GM21529 (cell line): Measurements from ENCODE around the gene LMNTD2.

ENCODE experiments used
- ATAC-seq: cut with Tn5 transposase; IDR thresholded peaks from one replicate; pipeline ENCODE4 v1.9.1; 2021; ENCODE audit not compliant: unreplicated experiment

The LMNTD2 gene

DNA sequence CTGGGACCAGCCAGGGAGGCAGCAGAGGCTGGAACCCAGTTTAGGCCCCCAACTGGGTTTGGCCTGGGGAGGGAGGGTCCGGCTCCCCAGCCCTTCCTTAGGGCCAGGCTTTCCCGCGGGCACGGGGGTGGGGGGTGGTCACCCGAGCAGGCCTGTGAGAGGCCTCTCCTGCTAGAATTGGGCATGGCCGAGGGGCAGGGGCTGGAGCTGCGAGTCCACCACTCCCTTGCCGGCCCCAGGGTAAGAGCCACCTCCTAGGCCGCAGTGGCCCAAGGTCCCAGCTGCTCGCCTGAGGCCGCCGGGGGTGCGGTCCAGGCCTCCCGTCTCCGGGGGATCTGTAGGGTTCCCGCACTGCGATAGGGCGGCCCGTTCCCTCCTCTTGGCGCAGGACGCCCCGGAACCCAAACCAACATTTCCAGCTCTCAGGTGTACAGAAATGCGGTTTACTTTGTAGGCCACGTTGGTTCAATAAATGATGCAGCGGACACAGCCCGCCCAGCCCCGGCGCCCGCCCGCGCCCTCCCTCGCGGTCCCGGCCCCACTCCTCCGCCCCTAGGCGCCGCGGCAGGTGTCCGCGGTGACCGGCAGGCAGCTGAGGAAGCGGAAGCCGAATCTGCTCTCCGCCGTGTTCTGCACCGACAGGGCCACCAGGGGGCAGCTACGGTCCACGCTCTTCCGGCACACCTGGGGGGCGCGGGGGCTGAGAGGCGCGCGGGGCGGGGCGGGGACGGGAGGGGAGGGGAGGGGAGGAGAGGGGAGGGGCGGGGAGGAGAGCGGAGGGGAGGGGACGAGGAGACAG, 5.9 kb downstream of the LMNTD2 start:
- peak; percentile 64 for ATAC-seq

- no peak for ATAC-seq
These were observed 6.6 kb downstream of the LMNTD2 start for GRCh38 chr11:553988-554340.

- ATAC-seq, result no peak
These were observed 7.2 kb downstream of the LMNTD2 start for GRCh38 chr11:553083-553987.

- no peak for ATAC-seq
These were observed 8.9 kb downstream of the LMNTD2 start for GRCh38 chr11:551596-551995.

- ATAC-seq, result no peak
These were observed 9.4 kb downstream of the LMNTD2 start for GRCh38 chr11:551131-551530.

DNA sequence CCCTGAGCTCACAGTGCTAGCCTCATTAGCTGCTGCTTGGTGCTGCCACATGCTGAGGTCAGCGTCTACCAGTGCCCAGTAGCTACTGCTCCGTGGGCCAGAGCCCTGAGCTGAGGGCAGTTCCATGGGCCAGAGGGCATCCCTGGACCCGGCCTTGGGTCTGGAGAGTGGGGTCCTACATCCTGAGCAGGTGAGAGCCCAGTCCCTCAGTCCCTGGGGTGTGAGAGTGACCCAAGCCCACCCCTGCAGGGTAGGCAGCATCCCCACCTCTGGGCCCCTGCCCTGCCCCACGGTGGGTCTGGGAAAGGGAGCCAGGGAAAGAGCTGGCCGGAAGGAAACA, 9.8 kb downstream of the LMNTD2 start:
- no peak for ATAC-seq

DNA sequence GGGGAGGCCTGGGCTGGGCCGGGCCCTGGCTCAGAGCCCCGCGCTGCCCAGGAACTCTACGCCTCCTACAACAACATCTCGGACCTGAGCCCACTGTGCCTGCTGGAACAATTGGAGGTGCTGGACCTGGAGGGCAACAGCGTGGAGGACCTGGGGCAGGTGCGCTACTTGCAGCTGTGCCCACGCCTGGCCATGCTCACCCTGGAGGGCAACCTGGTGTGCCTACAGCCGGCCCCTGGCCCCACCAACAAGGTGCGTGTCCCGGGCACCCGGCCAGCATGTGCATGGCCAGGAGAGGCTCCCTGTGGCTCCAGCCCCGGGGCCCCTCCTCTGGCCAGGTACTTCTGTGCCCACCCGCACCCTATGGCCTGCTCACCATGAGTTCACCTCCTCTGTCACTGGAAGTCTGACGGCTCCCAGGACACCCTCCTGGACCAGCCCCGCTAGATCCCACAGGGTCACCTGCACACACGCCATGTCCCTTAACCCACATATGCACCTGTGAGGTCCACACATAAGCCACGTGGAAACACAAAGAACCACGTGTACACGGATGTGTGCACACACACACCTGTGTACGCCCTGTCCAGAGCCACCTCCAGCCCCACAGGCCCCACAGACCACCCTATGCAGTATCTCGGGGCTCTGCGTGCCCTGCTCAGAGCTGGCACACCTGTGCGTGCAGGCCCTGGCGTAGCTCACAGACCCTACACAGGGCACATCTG, 10.4 kb downstream of the LMNTD2 start:
- no peak for ATAC-seq

DNA sequence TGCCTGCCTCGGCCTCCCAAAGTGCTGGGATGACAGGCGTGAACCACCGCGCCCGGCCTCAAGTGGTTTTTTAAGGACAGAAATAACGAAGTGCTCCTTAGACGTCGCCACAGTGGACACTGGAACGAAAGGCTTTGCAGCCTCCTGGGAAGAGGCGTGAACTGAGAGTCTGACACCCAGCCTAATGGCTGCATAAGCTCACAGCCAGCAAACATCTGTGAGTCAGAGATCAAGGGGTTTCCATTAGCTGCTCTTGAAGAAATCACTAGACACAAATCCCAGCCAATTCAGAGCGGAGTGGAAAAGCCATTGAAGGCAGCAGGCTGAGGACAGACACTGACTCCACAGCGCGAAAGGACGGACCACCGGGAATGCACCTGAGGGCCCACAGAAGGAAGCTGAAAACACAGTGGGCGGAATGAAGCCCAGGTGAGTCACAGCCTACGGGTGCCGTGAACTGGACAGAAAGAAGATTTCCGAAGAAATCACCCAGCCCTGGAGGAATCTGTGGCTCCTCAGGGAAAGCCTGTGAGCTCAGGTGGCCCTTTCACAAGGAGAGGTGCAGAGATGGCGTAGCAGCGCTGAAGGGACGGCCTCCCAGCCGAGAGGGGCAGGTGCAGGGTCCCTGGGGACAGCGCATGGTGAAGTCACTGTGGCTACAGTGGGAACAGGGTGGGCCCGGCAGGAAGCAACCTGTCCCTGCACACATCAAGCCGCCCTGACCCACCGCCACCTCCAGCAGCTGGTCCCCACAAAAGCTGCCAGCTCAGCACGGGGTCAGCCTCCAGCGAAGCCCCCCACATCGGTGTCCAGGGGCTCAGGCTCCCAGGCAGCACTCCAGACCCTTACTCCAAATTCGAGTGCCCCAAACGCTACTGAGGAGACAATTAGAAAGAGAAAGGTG, 11.6 kb downstream of the LMNTD2 start:
- ATAC-seq, result no peak

GRCh38 chr11:545171-545570, 15.4 kb downstream of the LMNTD2 start:
- no peak for ATAC-seq

- ATAC-seq, result no peak
These were observed 15.7 kb downstream of the LMNTD2 start for GRCh38 chr11:544817-545166.

GRCh38 chr11:541433-541885, 19.1 kb downstream of the LMNTD2 start:
- ATAC-seq, result no peak

DNA sequence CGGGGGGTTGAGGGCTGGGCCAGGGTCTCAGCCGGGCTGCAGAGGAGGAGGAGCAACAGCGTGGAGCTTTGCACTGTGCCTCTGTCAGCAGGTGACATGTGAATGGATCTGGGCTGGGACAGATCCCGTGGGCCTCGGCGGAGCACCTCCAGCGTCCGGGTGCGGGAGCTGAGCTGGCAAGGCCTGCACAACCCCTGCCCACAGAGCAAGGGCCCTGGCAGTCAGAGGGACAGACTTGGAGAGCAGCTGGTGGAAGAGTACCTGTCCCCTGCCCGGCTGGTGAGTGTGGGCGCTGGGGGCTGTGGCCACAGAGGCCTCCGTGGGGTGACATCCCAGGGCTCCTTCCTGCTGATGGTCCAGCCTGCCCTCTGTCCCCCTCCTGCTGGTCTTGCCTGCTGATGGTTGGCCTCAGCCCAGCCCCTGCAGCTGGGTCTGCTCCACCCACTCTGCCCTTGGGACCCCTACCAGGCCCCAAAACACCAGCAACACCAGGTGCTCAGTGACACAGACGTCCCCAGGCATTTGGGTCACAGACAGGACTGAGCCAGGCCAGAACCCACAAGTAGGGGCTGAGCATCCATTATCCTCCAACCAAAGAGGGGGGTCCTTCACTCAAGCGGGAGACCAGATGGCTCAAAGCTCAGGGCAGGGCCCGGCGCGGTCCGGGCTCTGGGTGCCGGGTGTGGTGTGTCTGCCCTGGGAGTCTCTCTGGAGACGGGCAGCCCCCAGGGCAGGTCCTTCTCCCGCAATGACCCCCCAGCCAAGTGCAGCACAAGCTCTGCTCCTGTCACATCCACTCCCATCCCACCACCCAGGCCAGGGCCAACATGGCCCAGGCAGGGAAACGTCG, 19.7 kb downstream of the LMNTD2 start:
- no peak for ATAC-seq

DNA sequence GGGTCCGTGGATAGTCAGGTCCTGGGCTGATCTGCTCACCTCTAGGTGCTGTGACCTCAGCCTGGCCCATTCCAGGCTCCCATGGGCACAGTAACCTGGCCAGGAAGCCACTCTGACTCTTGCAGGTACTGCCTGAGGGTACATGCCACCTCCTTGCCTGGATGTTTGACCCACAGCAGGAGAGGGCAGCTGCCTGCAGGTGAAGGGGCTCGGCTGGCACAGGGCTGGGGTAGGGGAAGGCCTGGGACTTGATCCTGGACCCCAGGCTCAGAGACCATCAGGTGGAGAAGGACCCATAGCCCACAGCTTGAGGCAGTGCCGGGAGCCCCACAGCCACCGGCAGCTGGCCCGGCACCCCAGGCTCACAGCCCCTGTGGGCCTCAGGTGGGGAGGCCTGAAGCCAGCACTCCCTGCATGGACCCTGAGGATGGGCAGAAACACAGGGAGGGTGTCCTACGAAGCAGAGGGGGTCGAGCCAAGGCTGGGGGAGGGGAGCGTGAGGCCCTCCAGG, 20.5 kb downstream of the LMNTD2 start:
- no peak for ATAC-seq

DNA sequence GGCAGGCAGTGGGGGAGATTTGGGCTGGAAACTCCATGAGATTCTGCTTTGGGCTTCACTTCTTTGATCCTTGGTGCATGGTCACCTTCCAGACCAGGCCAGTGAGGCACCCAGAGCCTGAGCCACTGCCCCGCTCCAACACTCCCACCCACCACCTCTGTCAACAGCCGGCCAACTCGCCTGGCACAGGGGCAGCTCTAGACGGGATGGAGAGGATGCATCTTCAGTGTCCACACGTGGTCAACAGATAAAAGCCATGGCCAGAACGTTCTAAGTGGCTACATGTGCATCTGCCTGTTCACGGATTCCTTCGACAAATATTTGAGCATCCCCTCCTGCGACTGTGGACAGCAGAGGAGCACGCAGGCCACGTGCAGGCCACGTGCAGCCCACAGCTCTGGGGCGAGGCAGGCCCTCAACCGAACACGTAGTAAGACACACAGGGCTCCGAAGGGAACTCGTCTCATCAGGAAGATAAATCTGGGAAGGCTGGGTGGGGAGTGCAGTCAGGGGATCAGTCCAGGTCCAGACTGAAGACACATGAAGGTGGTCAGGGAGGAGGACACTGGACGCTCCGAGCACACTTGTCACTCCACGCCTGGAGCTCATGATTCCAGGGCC, 22.0 kb downstream of the LMNTD2 start:
- no peak for ATAC-seq

DNA sequence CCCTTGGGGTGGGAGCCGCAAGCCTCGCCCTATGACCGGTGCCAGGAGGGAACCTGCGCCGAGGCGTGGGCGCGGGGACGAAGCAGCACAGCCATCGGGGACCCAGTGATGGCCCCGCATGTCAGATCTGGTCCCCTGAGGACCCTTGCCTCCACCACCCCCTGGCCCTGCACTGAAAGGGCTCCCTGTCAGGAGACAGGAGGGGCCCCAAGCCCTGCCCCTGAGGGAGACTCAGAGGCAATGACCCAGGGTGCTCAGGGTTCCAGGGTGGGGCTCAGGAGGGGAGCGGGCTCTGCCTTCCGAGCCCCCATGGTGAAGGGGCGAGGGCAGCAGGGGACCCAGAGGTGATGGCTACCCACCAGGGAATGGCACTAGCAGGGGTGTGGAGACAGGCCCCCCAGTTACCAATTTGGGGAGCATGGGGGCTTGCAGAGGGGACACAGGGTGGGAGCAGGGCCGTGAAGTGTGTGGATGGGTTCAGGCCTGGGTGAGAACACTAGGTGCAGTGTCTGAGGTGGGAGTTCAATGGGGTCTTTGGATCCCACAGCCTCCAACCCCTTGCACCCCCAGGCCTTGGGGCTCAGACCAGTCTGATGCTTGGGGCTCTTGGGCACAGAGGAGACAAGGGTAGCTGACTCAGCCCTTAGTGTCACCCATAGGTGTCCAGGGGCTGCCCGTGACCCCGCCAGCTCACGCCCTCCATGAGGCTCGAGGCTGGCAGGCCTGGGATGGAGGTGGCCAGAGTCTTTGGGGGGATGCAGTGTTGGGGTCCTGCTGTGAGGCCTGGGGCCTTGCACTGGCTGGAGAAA, 22.7 kb downstream of the LMNTD2 start:
- ATAC-seq, result no peak

DNA sequence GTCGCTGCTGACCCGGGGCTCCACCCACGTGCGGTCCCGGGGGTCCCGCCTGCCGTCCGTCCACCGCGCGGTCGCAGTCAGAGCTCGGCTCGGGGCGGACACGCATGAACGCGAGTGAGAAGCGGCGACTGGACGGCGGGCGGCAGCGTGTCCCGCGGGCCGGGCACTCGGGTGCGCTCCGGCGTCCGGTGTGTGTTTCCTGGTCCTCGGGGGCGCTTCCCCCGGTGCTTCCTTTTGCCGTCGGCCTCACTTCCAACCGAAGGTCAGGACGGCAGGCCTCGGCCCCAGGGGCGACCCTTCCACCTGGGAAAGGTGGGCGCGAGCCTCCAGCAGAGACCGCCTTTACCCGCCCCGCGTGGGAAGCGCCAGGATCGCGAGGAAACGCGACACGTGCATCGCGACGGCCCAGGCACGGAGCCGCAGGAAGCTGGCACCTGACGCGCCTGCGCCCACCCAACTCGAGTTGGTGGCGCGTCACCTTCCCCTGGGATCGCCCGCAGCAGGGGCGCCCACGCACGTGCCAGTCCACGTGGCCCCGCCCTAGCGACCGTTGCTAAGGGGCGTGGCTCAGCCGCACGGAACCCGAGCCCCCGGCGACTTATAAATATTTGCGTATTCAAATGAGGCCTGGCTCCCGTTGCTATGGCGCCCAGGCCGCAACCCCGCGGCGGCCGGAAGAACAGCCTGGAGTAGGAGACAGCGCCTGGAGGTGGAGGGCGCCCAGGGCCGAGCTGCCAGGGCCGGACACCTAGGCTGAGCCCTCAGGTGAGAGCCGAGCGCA, 23.5 kb downstream of the LMNTD2 start, which contains the start of gene LRRC56:
LRRC56 (plus strand) TSS at position 687 of the 781 bp plus-strand sequence. CDS start 3,158 bp downstream, outside the sequence.
- peak; percentile 52 for ATAC-seq
